Panc1 (cell line): ENCODE results near the gene CHSY1. TPM values are rescaled to one million over a fixed set of nuclear protein-coding genes. Genes with fewer than 3 reads are reported as not detected.

Source experiments
- ATAC-seq: fragments of 200-7000 bp; cut with Tn5 transposase; 2 replicates; pipeline ENCODE4 v1.9.1; 2020; ENCODE audit warnings: mild to moderate bottlenecking, moderate library complexity
- BruUV-seq: library from RNA; stranded (reverse); fragments of 400-500 nt; replicated peaks from 2 replicates; lab custom pipeline; 2021; lab: Mats Ljungman, UMichigan
- CTCF ChIA-PET: fragments of 300-600 bp; sonication (Branson Sonifier 250); formaldehyde crosslinking; loops from one replicate; lab custom pipeline; 2022; ENCODE audit warnings: antibody characterized with exemption; lab: Charles Lee
- POLR2A ChIA-PET: fragments of 300-600 bp; sonication (Branson Sonifier 250); formaldehyde crosslinking; loops from one replicate; lab custom pipeline; 2022; ENCODE audit warnings: antibody characterized with exemption; lab: Charles Lee
- DNase-seq: peaks from one replicate; pipeline ENCODE4 v3.0.0-alpha.2; 2010; ENCODE audit warnings: low read depth, low spot score
- H3K27ac ChIP-seq: 2 replicates; pipeline ENCODE4 v1.5.1; 2011; ENCODE audit warnings: mild to moderate bottlenecking, low read length, inconsistent platforms
- H3K27me3 ChIP-seq: fragments of 200-500 bp; sonication (Bioruptor generic); 2 replicates; pipeline ENCODE4 v1.6.0; 2014; ENCODE audit warnings: low read length, inconsistent platforms; ENCODE audit not compliant: control insufficient read depth, insufficient read depth
- H3K36me3 ChIP-seq: fragments of 200-500 bp; sonication (Bioruptor generic); 2 replicates; pipeline ENCODE4 v1.5.1; 2014; ENCODE audit warnings: inconsistent platforms, mild to moderate bottlenecking, low read length, moderate library complexity; ENCODE audit not compliant: control insufficient read depth, insufficient read depth
- H3K4me1 ChIP-seq: 2 replicates; pipeline ENCODE4 v1.5.1; 2011; ENCODE audit warnings: inconsistent platforms, mild to moderate bottlenecking, low read length, moderate library complexity; ENCODE audit not compliant: control insufficient read depth, insufficient read depth
- H3K4me3 ChIP-seq, 2 experiments: 2 replicates each; pipeline ENCODE4 v1.5.1; 2011 to 2012; ENCODE audit warnings: low read depth in 2 of 2, low read length in 2 of 2, mild to moderate bottlenecking in 2 of 2, inconsistent platforms in 1 of 2, moderate library complexity in 1 of 2
- H3K9me3 ChIP-seq: fragments of 200-500 bp; sonication (Bioruptor generic); 2 replicates; pipeline ENCODE4 v1.5.1; 2014; ENCODE audit warnings: low read depth, mild to moderate bottlenecking, inconsistent platforms, low read length, moderate library complexity; ENCODE audit not compliant: control insufficient read depth, insufficient read depth
- POLR2AphosphoS5 ChIP-seq: IDR thresholded peaks from 2 replicates; pipeline ENCODE4 v1.6.1; 2012; ENCODE audit warnings: mild to moderate bottlenecking, low read depth, low read length, moderate library complexity
- REST ChIP-seq, 2 experiments: IDR thresholded peaks; 2 replicates each; pipeline ENCODE4 v1.6.1; 2011 to 2012; ENCODE audit warnings: low read depth in 2 of 2, control low read depth in 1 of 2, low read length in 1 of 2, mild to moderate bottlenecking in 1 of 2, moderate library complexity in 1 of 2; ENCODE audit not compliant: insufficient read depth in 1 of 2
- SIN3A ChIP-seq: IDR thresholded peaks from 2 replicates; pipeline ENCODE4 v1.6.1; 2012; ENCODE audit warnings: low read depth, mild to moderate bottlenecking, low read length, moderate library complexity, borderline replicate concordance; ENCODE audit not compliant: insufficient read depth
- TCF7L2 ChIP-seq: IDR thresholded peaks from 2 replicates; pipeline ENCODE4 v1.6.1; 2011; ENCODE audit warnings: mild to moderate bottlenecking, low read depth, low read length, inconsistent platforms
- in situ Hi-C: cut with HindIII; loops from 2 replicates; pipeline ENCODE4 v1.10.0; 2016; ENCODE audit warnings: low sequenced_read_pairs, low pct_unique_long_range_greater_than_20kb
- intact Hi-C: fragments of 100-400 bp; cut with micrococcal nuclease; formaldehyde crosslinking; loops from one replicate; pipeline ENCODE4 v1.10.0; 2022; ENCODE audit not compliant: unreplicated experiment
- total RNA-seq: library from RNA; stranded (reverse); gene quantifications from one replicate; pipeline ENCODE4 v1.2.1, GENCODE V29; 2021; ENCODE audit not compliant: unreplicated experiment
- TF ChIP-seq, protein P1 (sequence below): fragments of 450-650 bp; IDR thresholded peaks from 2 replicates; pipeline ENCODE4 v1.5.1; 2017; ENCODE audit warnings: mild to moderate bottlenecking

The CHSY1 gene
- total RNA-seq, 1 experiment from 2014 or later: 50.8 TPM

DNA sequence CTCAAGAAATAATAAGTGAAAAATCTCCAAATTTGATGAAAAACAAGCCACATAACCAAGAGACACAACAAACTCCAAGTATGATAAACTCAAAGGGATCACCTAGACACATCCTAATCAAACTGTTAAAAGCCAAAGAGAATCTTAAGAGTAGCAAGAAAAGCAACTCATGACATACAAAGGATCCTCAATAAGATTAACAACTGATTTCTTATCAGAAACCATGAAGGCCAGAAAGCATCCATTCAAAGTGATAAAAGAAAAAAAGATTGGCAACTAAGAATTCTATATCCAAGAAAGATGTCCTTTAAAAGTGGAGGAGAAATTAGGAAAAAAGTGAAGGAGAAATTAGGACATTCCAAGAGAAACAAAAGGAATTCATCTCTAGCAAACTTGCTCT, 23.5 kb downstream of the CHSY1 start:
- in situ Hi-C loops: no loop called here
- no peak for DNase-seq
- Histone ChIP-seq H3K27ac (no peak overlapping the region), H3K4me1 (0 out of 2 replicates have a peak, but pooled peaks cover 11% of the 10 kb centered on the region), H3K9me3 (no peaks in the 10 kb centered on the region), H3K36me3 (no peaks in the 10 kb centered on the region; the same call in 1 of the 2 replicates), H3K27me3 (no peaks in the 10 kb centered on the region), H3K4me3 (no peak overlapping the region)
- ChIA-PET CTCF (no interaction called here), POLR2A (no interaction called here)
- no peak for TF ChIP-seq REST (IDR thresholded peaks at IDR 0.05; ENCODE audit: insufficient read depth in 1 of 2, low read depth in 2 of 2, low read length in 1 of 2)
- TF ChIP-seq, protein P1, sequence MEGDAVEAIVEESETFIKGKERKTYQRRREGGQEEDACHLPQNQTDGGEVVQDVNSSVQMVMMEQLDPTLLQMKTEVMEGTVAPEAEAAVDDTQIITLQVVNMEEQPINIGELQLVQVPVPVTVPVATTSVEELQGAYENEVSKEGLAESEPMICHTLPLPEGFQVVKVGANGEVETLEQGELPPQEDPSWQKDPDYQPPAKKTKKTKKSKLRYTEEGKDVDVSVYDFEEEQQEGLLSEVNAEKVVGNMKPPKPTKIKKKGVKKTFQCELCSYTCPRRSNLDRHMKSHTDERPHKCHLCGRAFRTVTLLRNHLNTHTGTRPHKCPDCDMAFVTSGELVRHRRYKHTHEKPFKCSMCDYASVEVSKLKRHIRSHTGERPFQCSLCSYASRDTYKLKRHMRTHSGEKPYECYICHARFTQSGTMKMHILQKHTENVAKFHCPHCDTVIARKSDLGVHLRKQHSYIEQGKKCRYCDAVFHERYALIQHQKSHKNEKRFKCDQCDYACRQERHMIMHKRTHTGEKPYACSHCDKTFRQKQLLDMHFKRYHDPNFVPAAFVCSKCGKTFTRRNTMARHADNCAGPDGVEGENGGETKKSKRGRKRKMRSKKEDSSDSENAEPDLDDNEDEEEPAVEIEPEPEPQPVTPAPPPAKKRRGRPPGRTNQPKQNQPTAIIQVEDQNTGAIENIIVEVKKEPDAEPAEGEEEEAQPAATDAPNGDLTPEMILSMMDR: no peak
- TF ChIP-seq SIN3A: no peak
- no peak for TF ChIP-seq POLR2AphosphoS5
- TF ChIP-seq TCF7L2: no peak
- BruUV-seq: no TSS peak
- ATAC-seq: no peak
- intact Hi-C loops: no loop called here

GRCh38 chr15:101225658-101226057, 26.2 kb downstream of the CHSY1 start:
- DNase-seq (no peak), ATAC-seq (no peak)
- H3K9me3 ChIP-seq: no peaks in the 10 kb centered on the region
- TF ChIP-seq TCF7L2 (no peak), SIN3A (no peak), REST (IDR thresholded peaks at IDR 0.05; ENCODE audit: insufficient read depth in 1 of 2, low read depth in 2 of 2, low read length in 1 of 2) (no peak), POLR2AphosphoS5 (no peak)
- TF ChIP-seq, protein P1: no peak
- peaks cover 16% of the 10 kb centered on the region; the same call in 1 of the 2 replicates for H3K4me1 ChIP-seq
- H3K27me3 ChIP-seq: no peaks in the 10 kb centered on the region
- H3K4me3 ChIP-seq: no peak overlapping the region
- H3K36me3 ChIP-seq: no peaks in the 10 kb centered on the region
- ChIA-PET POLR2A (no interaction called here), CTCF (no interaction called here)
- intact Hi-C loops: no loop called here
- in situ Hi-C loops: no loop called here
- BruUV-seq: no TSS peak
- no peak overlapping the region for H3K27ac ChIP-seq
